ENCODE measurements around the gene PSMD9.
"Not testable (repeated sequence)": the region's sequence is repeated elsewhere in the genome, so short reads cannot be mapped to it uniquely, and the experiment has no call there.

The PSMD9 gene, protein sequence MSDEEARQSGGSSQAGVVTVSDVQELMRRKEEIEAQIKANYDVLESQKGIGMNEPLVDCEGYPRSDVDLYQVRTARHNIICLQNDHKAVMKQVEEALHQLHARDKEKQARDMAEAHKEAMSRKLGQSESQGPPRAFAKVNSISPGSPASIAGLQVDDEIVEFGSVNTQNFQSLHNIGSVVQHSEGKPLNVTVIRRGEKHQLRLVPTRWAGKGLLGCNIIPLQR

DNA sequence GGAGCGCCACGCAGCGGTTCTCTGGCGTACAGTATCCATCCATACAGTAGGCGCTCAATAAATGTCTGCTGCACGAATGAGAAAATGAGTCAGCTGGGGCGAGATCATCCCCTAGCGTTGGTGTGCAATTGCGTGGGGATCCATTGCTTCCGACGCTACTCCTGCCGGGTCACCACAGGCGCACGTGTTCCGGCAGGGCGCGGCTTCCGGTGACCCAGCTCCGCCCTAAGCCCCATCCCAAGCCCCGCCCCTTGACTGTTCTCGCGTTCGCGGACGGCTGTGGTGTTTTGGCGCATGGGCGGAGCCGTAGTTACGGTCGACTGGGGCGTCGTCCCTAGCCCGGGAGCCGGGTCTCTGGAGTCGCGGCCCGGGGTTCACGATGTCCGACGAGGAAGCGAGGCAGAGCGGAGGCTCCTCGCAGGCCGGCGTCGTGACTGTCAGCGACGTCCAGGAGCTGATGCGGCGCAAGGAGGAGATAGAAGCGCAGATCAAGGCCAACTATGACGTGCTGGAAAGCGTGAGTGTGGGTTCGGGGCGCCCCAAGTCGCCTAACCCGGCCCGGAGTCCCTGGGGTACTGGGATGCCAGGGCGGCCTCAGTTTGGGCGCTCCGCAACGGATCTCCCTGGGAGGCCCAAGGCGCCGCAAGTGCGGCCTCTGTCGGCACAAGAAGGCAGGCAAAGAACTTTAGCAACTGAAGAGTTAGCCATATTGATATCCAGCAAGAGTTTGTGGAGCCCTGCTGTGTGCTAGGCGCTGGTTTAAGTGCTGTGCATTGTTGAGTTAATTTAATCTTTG lies at the start of gene PSMD9:
PSMD9 (plus strand) TSS at position 313 of the 796 bp plus-strand sequence; CDS start at position 380, 67 bp downstream.
- peak; percentile 95 for DNase-seq

DNA sequence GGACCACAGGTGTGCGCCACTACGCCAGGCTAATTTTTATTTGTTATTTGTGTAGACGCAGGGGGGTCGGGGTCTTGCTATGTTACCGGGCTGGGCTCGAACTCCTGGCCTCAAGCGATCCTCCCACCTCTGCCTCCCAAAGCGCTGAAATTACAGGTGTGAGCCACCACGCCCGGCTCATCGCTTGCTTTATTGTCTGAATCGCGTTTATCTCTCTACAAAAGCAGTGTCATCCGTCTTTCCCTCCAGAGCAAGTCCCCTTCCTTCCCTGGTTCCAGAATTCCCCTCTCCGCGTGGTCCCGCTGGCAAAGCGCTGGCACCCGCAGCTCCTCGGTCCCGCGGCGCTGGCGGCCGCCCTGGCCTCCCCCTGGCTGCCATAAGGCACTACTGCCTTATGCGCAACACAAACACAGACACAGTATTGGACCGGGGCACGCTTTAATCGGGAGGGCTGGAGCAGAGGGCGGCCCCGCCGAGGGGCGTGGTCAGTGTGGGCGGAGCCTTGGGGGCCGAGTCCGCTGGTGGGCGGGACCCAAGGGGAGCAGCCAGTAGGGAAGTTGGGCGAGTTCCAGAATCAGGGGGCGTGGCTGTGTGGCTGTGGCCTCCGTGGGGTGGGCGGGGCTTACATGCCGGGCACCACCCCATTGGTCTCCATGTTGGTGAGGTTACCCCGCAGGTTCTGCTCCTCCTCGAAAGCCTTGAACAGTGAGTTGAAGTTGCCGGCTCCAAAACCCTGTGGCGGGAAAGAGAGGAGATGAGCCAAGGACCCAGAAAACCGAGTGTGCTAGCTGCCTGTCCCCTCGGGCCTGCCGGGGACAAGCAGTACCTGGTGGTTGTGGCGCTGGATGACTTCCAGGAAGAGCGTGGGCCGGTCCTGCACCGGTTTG lies 49.2 kb upstream of the PSMD9 start:
- DNase-seq, result peak; percentile 98

DNA sequence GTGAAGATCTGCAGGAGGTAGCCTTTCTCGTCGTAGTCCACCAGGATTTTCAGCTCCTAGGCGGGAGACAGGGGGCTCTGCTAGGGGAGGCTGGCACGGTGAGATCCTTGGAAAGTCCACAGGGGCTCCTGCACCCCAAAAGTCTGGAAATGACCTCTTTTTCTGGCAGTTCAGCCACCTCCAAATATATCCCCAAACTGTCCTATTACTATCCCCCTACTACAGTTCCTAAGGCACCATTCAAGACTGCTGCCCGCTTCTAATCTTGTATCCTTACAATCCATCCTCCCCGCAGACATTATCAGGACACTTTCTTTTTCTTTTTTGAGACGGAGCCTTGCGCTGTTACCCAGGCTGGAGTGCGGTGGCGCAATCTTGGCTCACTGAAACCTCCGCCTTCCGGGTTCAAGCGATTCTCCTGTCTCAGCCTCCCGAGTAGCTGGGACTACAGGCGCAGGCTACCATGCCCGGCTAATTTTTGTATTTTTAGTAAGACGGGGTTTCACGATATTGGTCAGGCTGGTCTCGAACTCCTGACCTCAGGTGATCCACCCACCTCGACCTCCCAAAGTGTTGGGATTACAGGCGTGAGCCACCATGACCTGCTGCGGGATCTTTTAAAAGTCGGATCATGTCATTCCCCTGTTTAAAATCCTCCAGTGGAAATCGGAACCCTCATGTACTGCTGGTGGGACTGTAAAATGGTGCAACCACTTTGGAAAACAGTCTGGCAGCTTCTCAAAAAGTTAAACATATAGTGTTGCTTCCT lies 48.4 kb upstream of the PSMD9 start:
- no peak for DNase-seq

DNA sequence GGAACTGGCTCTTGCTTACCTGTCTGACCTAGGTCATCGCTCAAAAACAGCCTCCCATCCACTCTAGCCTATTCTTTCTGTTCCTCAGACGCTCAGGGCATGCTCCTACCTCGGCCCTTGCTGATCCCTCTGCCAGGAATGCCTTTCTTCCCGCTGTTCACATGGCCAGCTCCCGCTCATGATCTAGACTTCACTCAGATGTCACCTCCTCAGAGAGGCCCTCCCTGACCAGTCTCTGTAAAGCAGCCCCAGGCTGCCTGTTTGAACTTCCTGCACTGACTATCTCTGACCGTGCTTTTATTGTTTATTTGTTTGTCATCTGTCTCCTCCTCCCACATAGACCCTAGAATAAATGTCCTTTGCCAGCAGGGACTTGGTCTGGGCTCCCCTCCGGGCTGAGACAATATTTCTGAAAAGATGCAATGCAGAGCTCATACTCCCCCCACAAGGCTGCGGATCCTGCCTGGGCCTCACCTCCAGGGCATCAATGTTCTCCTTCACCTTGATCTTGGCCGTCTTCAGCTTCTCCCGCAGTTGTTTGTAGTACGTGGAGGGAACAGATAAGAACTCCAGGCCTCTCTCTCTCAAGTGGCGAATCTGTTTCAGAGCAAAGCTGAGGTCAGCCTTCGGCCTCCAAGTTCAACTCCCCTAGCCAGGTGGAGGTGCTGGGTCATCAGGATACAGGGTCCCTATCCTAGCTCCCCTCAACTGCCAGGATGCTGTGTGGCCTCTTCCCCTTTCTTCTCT lies 45.2 kb upstream of the PSMD9 start:
- no peak for DNase-seq

DNA sequence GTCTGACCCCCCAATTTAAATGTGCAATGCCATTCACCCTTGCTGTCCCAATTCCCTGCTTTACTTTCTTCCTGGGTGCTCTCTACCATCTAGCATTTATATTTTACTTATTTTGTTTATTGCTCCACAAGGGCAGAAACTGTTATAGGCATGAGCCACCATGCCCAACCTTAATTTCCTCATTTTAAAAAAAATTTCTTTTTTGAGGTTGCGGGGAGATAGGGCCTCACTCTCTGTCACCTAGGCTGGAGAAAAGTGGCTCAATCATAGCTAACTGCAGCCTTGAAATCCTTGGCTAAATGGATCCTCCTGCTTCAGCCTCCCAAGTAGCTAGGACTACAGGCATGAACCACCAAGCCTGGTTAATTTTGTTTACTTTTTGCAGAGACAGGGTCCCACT lies 42.9 kb upstream of the PSMD9 start:
- DNase-seq, result no peak

DNA sequence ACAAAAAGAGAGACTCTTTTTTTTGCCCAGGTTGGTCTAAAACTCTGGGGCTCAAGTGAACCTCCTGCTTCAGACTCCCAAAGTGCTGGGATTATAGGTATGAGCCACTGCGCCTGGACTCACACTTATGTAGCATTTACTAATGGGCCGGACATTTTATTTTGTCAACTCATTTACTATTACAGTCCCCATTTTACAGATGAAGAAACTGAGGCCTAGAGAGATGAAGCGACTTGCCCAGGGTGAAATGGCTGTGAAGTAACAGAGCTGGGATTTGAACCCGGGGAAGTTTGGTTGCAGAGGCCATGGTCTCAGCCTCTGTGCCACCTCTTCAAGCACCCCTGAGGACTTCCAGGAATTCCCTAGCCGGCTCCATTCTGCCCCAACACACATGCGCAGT lies 39.4 kb upstream of the PSMD9 start:
- no peak for DNase-seq

DNA sequence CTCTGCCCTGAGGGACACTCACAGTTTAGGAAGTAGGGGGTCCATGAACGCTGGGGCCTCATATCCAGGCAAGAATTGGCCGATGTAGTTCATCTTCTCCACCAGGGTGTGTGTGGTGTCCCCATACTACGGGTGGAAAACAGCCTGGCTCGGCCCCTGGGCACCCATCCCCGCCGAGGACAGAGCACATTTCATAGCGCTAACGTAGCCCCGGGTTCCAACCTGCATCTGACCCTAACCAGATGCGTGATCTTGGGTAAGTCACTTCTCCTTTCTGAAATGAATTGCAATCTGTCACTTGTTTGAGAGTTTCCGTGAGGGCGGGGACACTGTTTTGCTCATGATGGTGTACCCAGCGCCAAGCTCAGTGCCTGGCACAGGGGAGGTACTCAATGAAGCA lies 38.9 kb upstream of the PSMD9 start:
- no peak for DNase-seq

DNA sequence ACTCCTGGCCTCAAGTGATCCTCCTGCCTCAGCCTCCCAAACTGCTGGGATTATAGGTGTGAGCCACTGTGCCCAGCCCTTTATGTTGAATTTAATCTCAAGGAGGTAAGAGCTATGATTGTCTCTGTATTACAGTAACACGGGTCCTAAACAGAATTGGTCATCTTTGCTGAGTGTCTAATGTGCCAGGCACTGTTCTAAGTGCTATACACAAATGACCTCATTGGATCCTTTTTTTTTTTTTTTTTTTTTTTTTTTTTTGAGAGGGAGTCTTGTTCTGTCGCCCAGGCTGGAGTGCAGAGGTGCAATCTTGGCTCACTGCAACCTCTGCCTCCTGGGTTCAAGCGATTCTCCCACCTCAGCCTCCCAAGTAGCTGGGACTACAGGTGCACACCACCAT lies 36.2 kb upstream of the PSMD9 start:
- DNase-seq, result not testable (repeated sequence)

DNA sequence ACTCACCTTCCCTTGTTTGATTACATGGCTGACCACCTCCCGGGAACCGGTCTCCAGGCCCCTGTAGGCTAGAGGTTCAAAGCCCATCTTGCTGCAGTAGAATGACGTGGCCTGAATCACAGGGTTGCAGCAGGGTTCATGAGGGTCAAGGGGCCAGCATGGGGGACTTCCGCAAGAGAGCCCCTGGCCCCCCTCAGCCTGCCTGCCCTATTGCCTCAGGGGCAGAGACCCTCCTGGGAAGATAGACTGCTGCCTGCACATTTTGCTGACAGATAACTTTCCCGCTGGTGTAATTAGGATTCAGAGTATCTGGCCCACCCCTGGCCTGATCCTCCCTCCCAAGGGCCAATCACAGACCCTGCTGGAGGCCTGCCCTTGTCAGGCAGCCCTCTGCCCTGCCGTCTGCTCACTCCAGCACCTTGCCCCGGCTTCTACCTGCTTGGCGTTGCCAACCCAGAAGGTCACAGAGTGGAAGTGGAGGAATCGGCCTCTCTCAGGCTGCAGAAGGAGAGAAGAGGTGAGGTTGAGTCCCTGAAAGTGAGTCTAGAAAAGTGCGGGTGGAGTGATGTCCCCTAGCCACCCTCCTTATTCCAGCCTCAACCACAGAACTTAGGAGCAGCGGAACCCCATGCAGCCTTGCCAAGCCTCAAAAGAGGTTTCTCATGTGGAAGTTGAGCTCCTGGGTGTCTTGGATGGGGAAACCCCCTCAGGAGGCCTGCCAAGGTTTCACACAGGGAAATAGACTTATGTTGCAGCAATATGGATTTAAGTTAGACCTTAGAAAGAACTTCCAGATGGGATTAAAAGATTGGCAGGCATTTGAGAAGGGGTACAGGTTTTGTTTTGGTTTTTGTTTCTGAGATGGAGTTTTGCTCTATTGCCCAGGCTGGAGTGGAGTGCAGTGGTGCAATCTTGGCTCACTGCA lies 31.0 kb upstream of the PSMD9 start:
- DNase-seq, result no peak

DNA sequence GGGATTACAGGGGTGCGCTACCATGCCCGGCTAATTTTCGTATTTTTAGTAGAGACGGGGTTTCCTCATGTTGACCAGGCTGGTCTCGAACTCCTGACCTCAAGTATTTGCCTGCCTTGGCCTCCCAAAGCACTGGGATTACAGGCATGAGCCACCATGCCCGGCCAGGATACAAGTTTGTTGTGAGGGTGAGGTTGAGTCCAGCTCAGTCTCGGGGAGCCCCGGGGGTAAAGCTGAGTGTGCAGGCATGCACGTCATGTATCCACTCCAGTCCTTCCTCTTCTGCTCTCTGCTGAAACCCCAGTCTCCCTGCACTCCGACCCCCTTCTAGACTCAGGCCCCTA lies 30.3 kb upstream of the PSMD9 start:
- no peak for DNase-seq

DNA sequence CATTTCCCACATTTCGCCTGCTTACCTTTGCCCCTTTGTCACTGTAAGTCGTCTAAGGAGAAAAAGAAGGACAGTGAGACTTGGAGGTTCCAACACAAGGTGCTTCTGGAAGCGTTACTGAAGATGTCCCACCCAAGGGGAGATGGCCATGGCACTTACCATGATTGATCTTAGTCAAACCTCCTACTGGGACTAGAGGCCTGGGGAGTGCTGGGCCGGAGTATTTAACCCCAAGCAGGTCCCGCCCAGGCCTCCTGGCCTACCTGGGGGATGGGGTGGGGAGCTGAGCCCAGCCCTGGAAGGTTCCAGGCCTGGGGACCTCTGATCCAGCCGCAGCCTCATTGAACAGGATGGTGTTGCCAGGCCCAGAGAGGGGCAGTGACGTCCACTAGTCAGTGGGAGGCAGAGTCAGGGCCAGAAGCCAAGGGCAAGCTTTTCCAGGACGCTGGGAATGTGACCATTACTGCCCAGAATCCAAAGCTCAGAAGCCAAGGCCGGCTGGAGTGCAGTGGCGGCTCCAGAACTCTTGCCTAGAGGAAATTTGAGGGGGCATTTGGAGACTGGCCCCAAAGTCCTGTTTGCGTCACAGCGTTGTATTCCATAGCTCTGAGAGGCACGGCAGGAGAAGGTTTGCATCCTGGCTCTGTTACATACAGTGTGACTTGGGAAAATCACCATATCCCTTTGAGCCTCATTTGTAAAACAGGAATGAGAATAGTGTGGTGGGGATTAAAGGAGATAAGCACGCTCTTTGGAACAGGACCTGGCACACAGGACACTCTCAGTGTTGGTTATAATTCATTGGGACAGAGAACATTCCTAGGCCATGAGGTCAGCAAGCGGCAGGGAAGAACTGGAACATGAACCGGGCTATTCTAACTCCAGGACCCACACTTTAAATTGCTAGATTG lies 29.7 kb upstream of the PSMD9 start, which contains the start of gene HPD:
HPD (minus strand) TSS at position 198 of the 911 bp plus-strand sequence; CDS start at position 162, 36 bp downstream.
- DNase-seq, result no peak

DNA sequence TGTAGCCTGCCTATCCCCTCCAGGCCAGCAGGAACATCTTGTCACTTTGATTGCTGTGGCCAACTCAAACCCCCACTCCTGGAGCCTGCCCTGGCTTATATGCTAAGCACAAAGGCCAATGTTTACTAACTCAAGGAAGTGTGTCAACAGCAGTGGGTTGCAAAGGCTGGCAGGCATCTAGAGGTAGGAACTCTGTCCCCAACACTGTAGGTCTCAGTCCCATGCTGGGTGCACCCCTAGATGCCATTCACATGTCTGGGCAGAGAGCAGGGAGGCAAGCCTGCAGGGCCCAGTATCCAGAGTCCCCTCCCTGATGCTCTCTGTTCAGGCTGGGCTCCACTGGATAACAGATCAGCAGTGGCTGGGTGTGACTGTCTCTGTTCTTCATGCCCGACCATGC lies 28.3 kb upstream of the PSMD9 start:
- DNase-seq, result no peak

DNA sequence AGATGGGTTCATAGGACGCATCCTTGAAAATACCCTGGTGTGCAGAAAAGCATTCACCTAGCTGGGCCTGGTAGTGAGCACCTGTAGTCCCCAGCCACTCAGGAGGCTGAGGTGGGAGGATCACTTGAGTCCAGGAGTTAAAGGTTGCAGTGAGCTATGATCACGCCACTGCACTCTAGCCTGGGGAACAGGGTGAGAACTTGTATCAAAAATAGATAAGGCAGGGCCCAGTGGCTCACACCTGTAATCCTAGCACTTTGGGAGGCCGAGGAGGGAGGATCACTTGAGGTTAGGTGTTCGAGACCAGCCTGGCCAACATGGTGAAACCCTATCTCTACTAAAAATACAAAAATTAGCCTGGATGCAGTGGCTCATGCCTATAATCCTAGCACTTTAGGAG lies 27.9 kb upstream of the PSMD9 start:
- DNase-seq, result not testable (repeated sequence)

DNA sequence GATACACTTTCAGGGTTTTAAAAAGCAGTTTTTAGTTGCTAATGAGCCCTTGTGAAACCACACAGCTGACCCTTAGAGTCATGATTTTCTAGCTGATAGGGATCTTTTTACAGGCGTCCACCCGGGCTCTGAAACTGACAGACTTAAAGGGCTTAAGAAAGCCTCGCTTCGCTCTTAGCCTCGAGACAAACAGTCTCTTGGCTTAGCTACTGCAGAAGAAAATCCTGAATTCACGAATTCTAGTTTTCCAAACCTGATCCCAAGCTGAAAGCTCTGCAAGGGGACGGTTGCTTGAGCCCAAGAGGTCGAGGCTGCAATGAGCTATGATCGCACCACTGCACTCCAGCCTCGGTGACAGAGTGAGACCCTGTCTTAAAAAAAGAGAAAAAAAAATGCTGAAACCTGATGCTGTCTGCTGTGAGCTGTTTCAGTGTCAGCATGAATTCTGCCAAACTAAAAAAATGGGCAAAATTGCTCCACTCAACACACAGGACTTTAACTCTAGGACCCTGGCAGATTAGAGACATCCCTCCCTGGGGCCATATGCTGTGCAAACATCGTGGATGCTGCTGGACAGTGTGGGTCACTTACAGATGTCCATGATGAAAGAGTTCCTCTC lies 26.8 kb upstream of the PSMD9 start:
- DNase-seq, result no peak

DNA sequence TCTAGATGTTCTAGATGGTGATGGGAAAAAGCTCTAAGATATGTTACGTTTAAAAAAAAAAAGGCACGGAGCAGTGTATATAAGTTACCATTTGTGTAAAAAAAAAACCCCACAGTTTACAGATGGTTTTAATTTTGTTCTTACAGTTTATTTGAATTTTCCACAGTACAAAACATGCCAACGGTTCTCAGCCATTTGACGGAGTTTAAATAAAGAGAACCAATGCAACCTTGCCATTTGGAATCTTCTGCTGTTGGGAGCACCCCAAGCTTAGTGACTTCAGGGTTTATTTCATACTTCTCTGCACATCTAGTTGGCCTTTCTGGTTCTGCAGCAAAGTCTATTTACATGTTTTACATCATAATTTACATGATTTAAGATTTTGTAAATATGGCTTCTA lies 22.3 kb upstream of the PSMD9 start:
- DNase-seq, result no peak

DNA sequence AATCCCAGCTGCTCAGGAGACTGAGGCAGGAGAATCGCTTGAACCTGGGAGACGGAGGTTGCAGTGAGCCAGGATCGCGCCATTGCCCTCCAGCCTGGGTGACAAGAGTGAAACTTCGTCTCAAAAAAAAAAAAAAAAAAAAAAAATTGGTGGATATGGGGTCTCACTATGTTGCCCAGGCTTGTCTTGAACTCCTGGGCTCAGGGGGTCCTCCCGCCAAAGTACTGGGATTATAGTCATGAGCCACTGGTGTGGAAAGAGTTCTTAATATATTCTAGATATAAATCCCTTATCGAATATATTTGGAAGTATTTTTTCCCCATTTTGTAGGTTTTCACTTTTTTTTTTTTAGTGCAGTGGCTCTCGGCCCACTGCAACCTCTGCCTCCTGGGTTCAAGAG lies 19.4 kb upstream of the PSMD9 start:
- DNase-seq, result not testable (repeated sequence)

DNA sequence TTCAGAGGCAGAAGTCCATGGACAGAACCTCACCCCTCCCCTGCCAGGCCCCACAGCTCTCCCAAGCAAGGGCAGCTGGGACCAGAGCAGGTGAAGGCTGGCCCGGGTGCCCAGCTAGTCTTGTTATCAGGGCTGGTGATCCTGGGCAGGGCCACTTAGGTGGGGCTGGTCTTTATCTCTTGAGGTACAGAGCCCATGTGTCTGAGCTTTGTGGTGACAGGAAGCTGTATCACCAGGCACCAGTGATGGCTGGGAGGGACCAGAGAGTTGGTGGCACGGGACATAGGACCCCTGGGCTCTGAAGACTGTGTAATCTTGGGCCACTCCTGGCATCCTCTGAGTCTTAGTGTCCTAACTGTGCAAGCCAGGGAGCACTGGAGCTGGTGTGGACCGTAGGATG lies 17.1 kb upstream of the PSMD9 start:
- DNase-seq, result no peak

DNA sequence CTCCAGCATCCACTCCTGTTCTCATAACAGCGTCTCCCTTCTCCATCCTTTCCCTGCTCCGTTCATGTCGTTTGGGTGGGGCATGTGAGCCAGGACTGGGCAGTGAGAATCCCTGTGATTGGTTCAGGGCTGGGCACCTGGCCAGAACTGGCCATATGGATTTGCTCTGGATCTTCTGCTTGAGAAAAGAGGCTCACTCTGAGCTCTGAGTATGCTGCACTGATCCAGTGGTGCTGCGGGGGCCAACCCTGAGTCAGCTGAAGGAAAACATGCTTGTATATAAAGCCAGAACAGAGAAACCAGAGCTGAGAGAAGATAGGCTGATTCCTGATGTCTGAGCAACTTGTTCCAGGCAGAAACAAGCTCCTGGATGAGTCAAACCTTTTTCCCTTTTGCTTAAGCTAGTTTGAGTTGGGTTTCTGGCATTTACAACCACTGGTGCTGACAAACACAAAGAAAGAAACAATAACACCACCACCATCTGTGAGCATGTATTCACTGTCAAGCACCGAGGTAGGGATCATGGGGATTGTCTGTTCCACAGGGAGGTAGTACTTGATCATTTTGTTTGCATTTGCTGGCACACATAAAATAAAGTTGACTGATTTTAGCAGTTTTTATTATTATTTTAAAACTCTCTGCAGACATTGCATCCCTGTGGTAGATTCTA lies 15.9 kb upstream of the PSMD9 start:
- no peak for DNase-seq

DNA sequence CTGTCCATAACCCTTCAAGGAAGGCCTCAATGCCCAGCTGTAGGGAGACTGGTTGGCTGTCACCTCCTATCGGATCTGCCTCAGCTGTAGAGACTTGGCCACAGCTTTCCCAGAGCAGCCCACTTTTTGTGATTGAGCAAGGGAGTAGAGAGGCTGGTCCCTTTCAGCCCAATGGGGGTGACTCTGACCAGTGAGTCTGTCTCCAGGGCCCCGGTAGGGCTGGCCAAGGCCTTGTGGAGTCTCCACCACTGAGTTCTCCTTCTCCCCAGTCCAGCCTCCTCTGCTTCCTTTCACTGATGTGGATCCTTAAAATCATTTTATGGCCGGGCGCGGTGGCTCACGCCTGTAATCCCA lies 15.4 kb upstream of the PSMD9 start:
- DNase-seq, result no peak

Data from NCI-H2107 (cell line).